Activated T-helper 1 cell treated with anti-CD3 and anti-CD28 coated beads, Interleukin-2, amount 50 U/mL, for 16 hours (primary cell): ENCODE data around the gene FXYD4.
A peak's percentile ranks its signal among the peaks of the same experiment; 100 is the strongest.

ENCODE experiments used
- DNase-seq, 2 donors: peaks; one replicate each; pipeline ENCODE4 v3.0.0-alpha.2; 2020; ENCODE audit warnings: low read depth in 1 of 2, low spot score in 1 of 2

FXYD4 gene

DNA sequence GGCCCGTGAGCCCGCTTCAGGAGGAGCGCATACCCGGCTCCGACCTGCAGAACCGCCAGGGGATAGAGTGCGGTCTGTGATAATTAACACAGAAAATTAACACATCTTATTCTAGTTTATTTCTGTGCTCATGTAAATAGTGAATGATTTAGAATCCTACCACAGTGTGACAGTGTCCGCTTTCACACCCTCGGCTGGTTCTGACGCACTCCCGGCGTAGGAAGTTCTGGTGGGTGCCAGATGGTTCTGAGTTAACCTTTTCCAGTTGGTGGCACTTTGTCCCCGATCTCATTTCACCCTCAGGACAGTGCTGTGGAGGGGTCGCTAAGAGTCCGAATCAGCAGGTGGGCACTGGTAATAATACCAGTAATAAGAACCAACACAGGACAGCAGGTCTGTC is 28.3 kb upstream of the FXYD4 start:
- no peak for DNase-seq

DNA sequence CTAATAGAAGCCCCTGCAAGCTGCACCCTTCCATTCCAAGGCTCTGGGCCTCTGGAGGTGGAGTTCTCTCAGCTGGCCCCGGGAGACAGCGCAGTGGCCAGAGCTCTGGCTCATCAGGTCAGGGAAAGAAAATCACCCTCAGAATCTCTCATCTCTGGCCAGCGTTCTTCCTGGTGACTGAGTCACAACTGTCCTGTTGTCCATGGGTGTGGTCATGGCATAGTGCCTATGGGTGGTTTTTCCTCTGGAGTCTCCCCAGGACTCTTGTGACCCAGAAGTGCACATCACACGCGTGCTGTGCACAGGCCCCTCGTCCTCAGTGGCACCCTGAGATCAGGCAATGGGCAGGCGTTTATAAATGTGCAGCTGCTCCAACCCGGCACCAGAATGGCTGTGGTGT is 27.4 kb upstream of the FXYD4 start:
- DNase-seq: no peak

GRCh38 chr10:43347997-43348396 is 23.4 kb upstream of the FXYD4 start:
- no peak for DNase-seq

- DNase-seq: peak; percentile 72 to 76
Measured at GRCh38 chr10:43348511-43349312, 22.7 kb upstream of the FXYD4 start.

DNA sequence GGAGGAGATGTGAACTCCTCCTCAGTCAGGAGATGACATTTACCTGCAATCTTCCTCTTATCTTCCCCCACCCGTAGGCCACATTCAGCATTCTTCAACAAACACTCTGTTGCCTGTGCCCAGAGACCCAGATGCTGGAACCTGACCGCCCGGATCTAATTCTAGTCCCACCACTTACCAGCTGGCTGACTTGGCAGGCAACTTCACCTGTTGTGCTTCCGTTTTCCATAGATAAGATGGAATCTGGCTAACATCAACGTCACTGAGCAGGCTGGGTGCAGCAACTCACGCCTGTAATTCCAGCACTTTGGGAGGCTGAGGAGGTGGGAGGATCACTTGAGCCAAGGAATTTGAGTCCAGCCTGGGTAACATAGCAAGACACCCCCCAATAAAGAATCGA is 21.3 kb upstream of the FXYD4 start:
- DNase-seq: no peak

- no peak for DNase-seq
Measured at GRCh38 chr10:43350686-43351085, 20.8 kb upstream of the FXYD4 start.

GRCh38 chr10:43351301-43351700 is 20.1 kb upstream of the FXYD4 start:
- DNase-seq: no peak

DNA sequence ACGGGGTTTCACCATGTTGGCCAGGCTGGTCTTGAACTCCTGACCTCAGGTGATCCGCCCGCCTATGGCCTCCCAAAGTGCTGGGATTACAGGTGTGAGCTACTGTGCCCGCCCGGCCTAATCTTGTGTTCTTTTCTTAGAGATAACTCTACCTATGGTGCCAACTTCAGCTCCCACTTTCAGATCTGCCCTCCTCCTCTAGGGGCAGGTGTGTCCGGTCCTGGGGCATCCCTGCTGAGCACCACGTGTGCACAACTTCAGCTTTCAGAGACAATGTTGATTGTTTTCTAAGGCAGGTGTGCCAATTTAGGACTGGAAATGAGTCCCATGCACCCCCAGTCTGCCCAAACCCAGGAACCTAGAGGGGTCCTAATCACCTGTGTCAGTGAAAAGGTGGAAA is 18.5 kb upstream of the FXYD4 start:
- no peak for DNase-seq

- no peak for DNase-seq
Measured at GRCh38 chr10:43353495-43354329, 17.7 kb upstream of the FXYD4 start.

- no peak for DNase-seq
Measured at GRCh38 chr10:43354330-43354635, 17.2 kb upstream of the FXYD4 start.

GRCh38 chr10:43354879-43355380 is 16.5 kb upstream of the FXYD4 start:
- DNase-seq: no peak

- DNase-seq: no peak
Measured at GRCh38 chr10:43355749-43356371, 15.6 kb upstream of the FXYD4 start.

DNA sequence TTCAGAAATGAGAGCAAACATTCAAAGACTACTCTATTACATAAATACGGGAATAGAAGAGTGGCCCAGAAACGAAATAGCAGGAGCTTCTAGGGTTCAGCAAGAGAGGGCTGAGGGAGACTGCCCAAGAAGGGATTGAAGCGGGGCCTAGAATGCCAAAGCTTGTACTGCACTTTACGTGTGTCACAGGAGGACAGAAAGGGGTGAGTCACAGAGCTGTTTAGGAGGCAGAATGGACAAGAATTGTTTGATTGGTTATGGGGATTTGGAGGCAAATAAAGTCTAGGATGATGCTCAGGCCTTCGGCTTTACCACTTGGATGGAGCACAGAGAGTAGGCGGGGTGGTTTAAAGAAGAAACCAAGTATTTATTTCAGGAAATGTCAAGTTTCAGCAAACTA is 11.3 kb upstream of the FXYD4 start:
- no peak for DNase-seq

GRCh38 chr10:43361547-43362190 is 9.8 kb upstream of the FXYD4 start:
- DNase-seq: no peak

DNA sequence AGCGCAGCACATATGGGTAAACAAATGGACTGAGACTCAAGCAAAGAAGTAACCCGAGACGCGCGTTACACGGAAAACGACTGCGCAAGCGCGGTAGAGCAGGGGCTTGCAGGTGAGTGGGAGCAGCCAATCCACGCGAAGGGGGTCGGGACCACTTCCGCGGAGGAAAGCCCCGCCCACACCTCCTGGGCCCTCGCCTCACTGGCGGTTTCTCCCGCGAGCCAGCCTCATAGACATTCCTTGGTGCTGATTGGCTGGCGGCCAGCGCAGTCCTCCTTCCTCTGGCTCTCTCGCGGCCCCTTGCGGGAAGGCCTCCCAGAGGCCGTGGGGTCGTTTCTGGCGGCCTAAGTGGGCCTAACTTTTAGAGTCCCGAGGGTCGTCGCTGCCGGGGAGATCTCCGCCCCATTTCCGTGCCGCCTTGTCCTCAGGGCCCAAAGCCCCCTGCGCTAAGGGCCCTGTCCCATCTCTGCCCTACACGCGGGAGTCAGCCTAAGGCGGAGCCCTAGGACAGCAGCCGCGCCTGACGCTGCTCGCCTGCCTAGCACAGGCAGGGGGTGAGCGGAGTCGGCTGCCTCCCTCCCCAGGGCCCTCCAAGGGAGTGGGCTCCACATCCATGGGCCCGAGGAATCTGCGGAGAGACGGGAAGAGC is 9.1 kb upstream of the FXYD4 start:
- peak; percentile 90 to 97 for DNase-seq

- no peak for DNase-seq
Measured at GRCh38 chr10:43365001-43365400, 6.4 kb upstream of the FXYD4 start.

GRCh38 chr10:43369921-43370320 is 1.5 kb upstream of the FXYD4 start:
- no peak for DNase-seq

DNA sequence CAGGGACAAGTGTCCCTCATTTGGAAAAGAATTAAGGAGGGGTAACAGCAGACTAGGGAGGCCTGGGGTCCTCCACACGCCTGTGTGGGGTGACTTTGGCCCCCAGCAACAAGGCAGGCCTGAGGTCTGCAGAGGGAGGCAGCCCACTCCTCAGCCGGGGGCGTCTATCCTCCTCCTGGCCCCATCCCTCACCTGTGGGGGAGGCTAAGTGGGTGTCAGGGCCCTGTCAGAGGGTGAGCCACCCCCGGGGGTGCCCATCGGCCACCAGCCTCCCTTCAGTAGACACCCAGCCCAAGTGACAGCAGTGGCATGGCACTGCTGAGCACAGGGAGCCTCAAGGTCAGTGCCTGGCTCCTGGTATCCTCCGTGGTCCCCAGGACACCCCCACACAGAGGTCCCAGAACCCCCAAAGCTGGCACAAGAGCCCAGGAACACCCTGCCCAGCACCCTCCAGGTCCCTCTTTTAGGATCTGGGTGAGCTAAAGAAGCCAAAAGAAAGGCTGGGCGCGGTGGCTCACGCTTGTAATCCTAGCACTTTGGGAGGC is 693 bp upstream of the FXYD4 start:
- DNase-seq: no peak

GRCh38 chr10:43372765-43373361 is 1.4 kb downstream of the FXYD4 start:
- no peak for DNase-seq

- no peak for DNase-seq
Measured at GRCh38 chr10:43373461-43373860, 2.0 kb downstream of the FXYD4 start.
